Neural cell (in vitro differentiated cells): ENCODE measurements around the gene PDK2. TPM values are rescaled to one million over a fixed set of nuclear protein-coding genes. Genes with fewer than 3 reads are reported as not detected.

Source experiments
- H2AFZ ChIP-seq: fragments of 200-600, 300-800 bp; sonication (generic), shearing (Covaris generic); 2 replicates; pipeline ENCODE4 v1.6.0; 2014; ENCODE audit warnings: low read depth, mild to moderate bottlenecking, antibody characterized with exemption, low read length, moderate library complexity
- H3F3A ChIP-seq: fragments of 200-600 bp; shearing (Covaris generic); 2 replicates; pipeline ENCODE4 v1.6.1; 2016; ENCODE audit warnings: mild to moderate bottlenecking, moderate library complexity, mixed read lengths, antibody characterized with exemption, low read length; ENCODE audit not compliant: insufficient read depth, poor library complexity, severe bottlenecking
- H3K27ac ChIP-seq: fragments of 200-600, 300-800 bp; sonication (generic), shearing (Covaris generic); 2 replicates; pipeline ENCODE4 v1.5.1; 2014; ENCODE audit warnings: mild to moderate bottlenecking, low read length, moderate library complexity
- H3K27me3 ChIP-seq: fragments of 300-800, 200-600 bp; sonication (generic), shearing (Covaris generic); 2 replicates; pipeline ENCODE4 v1.6.0; 2014; ENCODE audit warnings: mild to moderate bottlenecking, low read depth, low read length, moderate library complexity; ENCODE audit not compliant: insufficient read depth
- H3K36me3 ChIP-seq: fragments of 300-800, 200-600 bp; sonication (generic), shearing (Covaris generic); 2 replicates; pipeline ENCODE4 v1.5.1; 2014; ENCODE audit warnings: mild to moderate bottlenecking, antibody characterized with exemption, low read length, moderate library complexity; ENCODE audit not compliant: insufficient read depth
- H3K4me2 ChIP-seq: fragments of 300-800, 200-600 bp; sonication (generic), shearing (Covaris generic); 2 replicates; pipeline ENCODE4 v1.6.0; 2014; ENCODE audit warnings: mild to moderate bottlenecking, low read length
- H3K4me3 ChIP-seq: fragments of 300-800, 200-600 bp; sonication (generic), shearing (Covaris generic); 2 replicates; pipeline ENCODE4 v1.5.1; 2014; ENCODE audit warnings: mild to moderate bottlenecking, low read length, moderate library complexity
- H3K79me2 ChIP-seq: fragments of 200-600 bp; shearing (Covaris generic); replicated peaks from 2 replicates; pipeline ENCODE4 v1.6.0; 2014; ENCODE audit warnings: mild to moderate bottlenecking, low read length, moderate library complexity; ENCODE audit not compliant: insufficient read depth
- H3K9ac ChIP-seq: fragments of 300-800, 200-600 bp; sonication (generic), shearing (Covaris generic); 2 replicates; pipeline ENCODE4 v1.6.1; 2016; ENCODE audit warnings: mild to moderate bottlenecking, low read length, mixed read lengths
- H3K9me2 ChIP-seq: fragments of 200-600 bp; shearing (Covaris generic); 2 replicates; pipeline ENCODE4 v1.6.1; 2016; ENCODE audit warnings: mild to moderate bottlenecking, low read length, mixed read lengths; ENCODE audit not compliant: insufficient read depth
- H3K9me3 ChIP-seq: fragments of 200-600, 300-800 bp; sonication (generic), shearing (Covaris generic); 2 replicates; pipeline ENCODE4 v1.6.1; 2016; ENCODE audit warnings: mild to moderate bottlenecking, mixed run types, low read length, moderate library complexity, mixed read lengths
- H4K20me1 ChIP-seq: fragments of 200-600 bp; shearing (Covaris generic); 2 replicates; pipeline ENCODE4 v1.6.1; 2016; ENCODE audit warnings: mild to moderate bottlenecking, mixed run types; ENCODE audit not compliant: insufficient read depth
- CTCF ChIP-seq: fragments of 450-650 bp; IDR thresholded peaks from 2 replicates; pipeline ENCODE4 v1.5.1; 2014; ENCODE audit warnings: antibody characterized with exemption, mild to moderate bottlenecking, moderate library complexity; ENCODE audit not compliant: poor library complexity, severe bottlenecking
- EP300 ChIP-seq: fragments of 450-650 bp; conservative IDR thresholded peaks from 2 replicates; pipeline ENCODE4 v1.6.1; 2014; ENCODE audit warnings: antibody characterized with exemption, mild to moderate bottlenecking, moderate library complexity; ENCODE audit not compliant: poor library complexity, severe bottlenecking
- MXI1 ChIP-seq: fragments of 450-650 bp; conservative IDR thresholded peaks from 2 replicates; pipeline ENCODE4 v1.6.1; 2014; ENCODE audit warnings: antibody characterized with exemption, mild to moderate bottlenecking; ENCODE audit not compliant: poor library complexity, severe bottlenecking
- POLR2AphosphoS5 ChIP-seq: IDR thresholded peaks from 2 replicates; pipeline ENCODE4 v1.6.1; 2012
- RAD21 ChIP-seq: fragments of 450-650 bp; conservative IDR thresholded peaks from 2 replicates; pipeline ENCODE4 v1.6.1; 2014; ENCODE audit warnings: antibody characterized with exemption, mild to moderate bottlenecking, moderate library complexity
- REST ChIP-seq: IDR thresholded peaks from 2 replicates; pipeline ENCODE4 v1.6.1; 2012; ENCODE audit warnings: borderline replicate concordance
- SMC3 ChIP-seq: fragments of 450-650 bp; conservative IDR thresholded peaks from 2 replicates; pipeline ENCODE4 v1.6.1; 2014; ENCODE audit warnings: antibody characterized with exemption, mild to moderate bottlenecking, moderate library complexity; ENCODE audit not compliant: poor library complexity
- TAF1 ChIP-seq: IDR thresholded peaks from 2 replicates; pipeline ENCODE4 v1.6.1; 2012; ENCODE audit warnings: low read depth
- polyA plus RNA-seq: library from polyadenylated mRNA; depleted of rRNA; stranded (reverse); fragments of >200 nt; gene quantifications from 2 replicates; pipeline ENCODE4 v1.2.3, GENCODE V29; 2014

Gene PDK2
- polyA plus RNA-seq, 1 donor from 2014 or later, result 36.2 TPM

- Histone ChIP-seq H3K9me2 (no peaks in the 10 kb centered on the region), H3K4me2 (no peak overlapping the region), H3K36me3 (no peaks in the 10 kb centered on the region), H3K9ac (no peak overlapping the region), H4K20me1 (no peaks in the 10 kb centered on the region), H2AFZ (no peak overlapping the region), H3F3A (no peaks in the 10 kb centered on the region), H3K4me3 (no peak overlapping the region), H3K79me2 (no peaks in the 10 kb centered on the region), H3K27ac (no peak overlapping the region), H3K27me3 (no peaks in the 10 kb centered on the region), H3K9me3 (no peaks in the 10 kb centered on the region)
- TF ChIP-seq MXI1, result no peak
- TF ChIP-seq CTCF, result no peak
- TF ChIP-seq POLR2AphosphoS5, result no peak
- no peak for TF ChIP-seq EP300
- no peak for TF ChIP-seq RAD21
Measured at GRCh38 chr17:50062293-50063243, 32.6 kb upstream of the PDK2 start.

- no peak overlapping the region for H3K27ac ChIP-seq
Measured at GRCh38 chr17:50063561-50064252, 31.4 kb upstream of the PDK2 start.

More at GRCh38 chr17:50063561-50064252, 31.4 kb upstream of the PDK2 start:
- TF ChIP-seq SMC3 (no peak), TAF1 (no peak), REST (no peak)
- Histone ChIP-seq H3K9me3 (no peaks in the 10 kb centered on the region), H3K36me3 (peaks cover 6% of the 10 kb centered on the region), H3K4me3 (no peak overlapping the region), H3K9ac (no peak overlapping the region), H2AFZ (no peak overlapping the region), H4K20me1 (no peaks in the 10 kb centered on the region), H3K4me2 (no peak overlapping the region), H3K9me2 (no peaks in the 10 kb centered on the region), H3K27me3 (no peaks in the 10 kb centered on the region), H3F3A (no peaks in the 10 kb centered on the region), H3K79me2 (no peaks in the 10 kb centered on the region)
